HG03135 (cell line): ENCODE data around the gene SPDYE2B.
"Not testable (repeated sequence)": the region's sequence is repeated elsewhere in the genome, so short reads cannot be mapped to it uniquely, and the experiment has no call there.

ENCODE experiments used
- ATAC-seq: cut with Tn5 transposase; IDR thresholded peaks from one replicate; pipeline ENCODE4 v1.9.1; 2021; ENCODE audit warnings: mild to moderate bottlenecking, moderate library complexity; ENCODE audit not compliant: unreplicated experiment

The SPDYE2B gene, protein sequence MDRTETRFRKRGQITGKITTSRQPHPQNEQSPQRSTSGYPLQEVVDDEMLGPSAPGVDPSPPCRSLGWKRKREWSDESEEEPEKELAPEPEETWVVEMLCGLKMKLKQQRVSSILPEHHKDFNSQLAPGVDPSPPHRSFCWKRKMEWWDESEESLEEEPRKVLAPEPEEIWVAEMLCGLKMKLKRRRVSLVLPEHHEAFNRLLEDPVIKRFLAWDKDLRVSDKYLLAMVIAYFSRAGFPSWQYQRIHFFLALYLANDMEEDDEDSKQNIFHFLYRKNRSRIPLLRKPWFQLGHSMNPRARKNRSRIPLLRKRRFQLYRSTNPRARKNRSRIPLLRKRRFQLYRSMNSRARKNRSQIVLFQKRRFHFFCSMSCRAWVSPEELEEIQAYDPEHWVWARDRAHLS

DNA sequence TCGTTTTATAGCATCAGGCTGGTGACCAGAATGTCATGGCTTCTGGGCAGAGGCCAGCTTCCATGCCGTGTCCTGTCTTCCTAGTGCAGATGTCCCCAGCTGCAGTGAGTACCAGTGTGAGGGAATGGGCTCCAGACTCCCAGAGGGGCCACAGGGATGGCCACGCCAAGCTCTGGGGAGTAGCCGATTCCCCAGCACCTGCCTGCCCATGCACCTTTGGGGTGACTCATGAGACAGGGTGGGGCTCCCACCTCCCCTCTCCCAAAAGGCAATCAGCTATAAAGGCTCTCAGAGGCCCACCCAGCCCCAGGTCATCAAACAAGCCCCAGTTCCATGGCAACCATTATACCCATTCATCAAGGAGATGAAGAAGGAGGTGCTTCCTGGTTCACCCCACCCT is at the start of gene SPDYE2B:
SPDYE2B (plus strand) TSS at position 396 of the 400 bp plus-strand sequence. CDS start 2,030 bp downstream, outside the sequence.
- ATAC-seq: not testable (repeated sequence)

DNA sequence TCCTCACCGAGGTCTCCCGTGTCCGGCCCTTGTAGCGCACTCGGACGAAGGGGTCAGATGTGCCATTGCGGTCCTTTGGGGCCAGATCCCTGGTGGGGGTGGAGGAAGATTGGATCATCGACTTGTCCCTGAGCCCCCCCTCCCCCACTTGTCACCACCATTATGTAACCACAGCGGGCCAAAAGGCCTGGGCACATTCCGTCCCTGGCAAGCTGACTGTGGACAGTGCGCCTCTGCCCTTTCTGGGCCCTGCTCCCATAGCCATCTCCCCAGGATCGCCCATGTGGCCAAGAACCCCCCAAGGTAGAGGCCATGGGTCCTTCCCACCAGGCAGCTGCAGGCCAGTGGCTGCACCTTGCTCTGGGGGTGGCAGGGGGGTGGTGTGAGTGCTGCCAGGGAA is 47.8 kb upstream of the SPDYE2B start:
- not testable (repeated sequence) for ATAC-seq

GRCh38 chr7:102604431-102605145 is 45.5 kb upstream of the SPDYE2B start:
- ATAC-seq: not testable (repeated sequence)

GRCh38 chr7:102606848-102607247 is 43.3 kb upstream of the SPDYE2B start:
- ATAC-seq: not testable (repeated sequence)

DNA sequence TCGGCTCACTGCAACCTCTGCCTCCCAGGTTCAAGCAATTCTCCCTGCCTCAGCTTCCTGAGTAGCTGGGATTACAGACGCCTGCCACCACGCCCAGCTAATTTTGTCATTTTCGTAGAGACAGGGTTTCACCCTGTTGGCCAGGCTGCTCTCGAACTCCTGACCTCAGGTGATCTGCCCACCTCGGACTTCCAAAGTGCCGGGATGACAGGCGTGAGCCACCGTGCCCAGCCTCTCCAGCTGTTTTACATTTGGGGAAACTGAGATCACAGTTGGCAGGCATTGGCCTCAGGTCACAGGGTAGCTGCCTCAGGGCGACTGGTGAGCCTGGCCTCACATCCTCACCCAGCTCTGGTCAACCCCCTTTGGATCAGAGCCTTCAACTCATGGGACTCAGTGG is 40.4 kb upstream of the SPDYE2B start:
- not testable (repeated sequence) for ATAC-seq

DNA sequence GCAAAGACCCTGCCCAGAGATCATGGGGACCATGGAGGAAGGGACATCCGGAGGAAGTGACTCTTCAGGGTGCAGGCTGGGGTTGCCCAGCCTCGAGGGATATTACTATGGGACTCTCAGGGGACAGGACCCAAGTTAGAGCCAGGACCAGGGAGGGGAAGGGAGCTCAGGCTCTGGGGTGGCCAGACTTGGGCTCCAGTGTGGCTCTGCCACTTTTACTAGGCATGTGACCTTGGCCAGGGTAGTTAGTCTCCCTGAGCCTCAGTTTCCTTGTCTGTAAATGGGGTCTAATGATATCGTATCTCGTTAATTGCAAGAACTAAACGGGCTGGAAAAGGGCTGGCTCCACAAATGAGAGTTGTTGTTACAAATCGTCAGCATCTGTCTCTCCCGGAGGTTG is 39.7 kb upstream of the SPDYE2B start:
- not testable (repeated sequence) for ATAC-seq

- ATAC-seq: peak; percentile 35
Measured at GRCh38 chr7:102611013-102611674, 39.0 kb upstream of the SPDYE2B start.

DNA sequence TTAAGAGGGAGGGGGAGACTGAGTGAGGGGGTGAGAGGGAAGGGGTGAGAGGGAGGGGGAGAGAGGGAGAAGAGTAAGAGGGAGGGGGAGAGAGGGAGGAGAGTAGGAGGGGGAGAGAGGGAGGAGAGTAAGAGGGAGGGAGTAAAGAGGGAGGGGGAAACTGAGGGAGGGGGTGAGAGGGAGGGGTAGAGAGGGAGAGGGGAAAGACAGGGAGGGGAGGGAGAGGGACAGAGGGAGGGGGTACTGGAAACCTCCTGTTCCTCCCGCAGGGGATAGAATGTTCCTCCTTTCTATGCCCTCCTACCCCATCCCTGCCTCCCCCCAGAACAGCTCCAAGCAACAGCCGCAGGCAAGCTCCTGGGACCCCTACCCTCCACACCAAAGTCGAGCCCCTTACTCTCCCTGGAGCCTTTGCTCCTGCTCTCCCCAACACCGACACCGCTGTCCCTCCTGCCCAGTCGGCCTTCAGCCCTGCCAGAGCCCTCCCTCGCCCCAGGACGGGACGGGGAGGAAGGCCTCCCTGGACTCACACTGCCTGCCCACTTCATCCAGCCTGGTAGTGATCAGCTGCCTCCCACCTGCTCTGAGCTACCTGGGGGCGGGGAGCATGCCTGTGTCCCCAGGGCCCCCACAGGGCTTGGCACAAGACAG is 38.3 kb upstream of the SPDYE2B start:
- not testable (repeated sequence) for ATAC-seq

DNA sequence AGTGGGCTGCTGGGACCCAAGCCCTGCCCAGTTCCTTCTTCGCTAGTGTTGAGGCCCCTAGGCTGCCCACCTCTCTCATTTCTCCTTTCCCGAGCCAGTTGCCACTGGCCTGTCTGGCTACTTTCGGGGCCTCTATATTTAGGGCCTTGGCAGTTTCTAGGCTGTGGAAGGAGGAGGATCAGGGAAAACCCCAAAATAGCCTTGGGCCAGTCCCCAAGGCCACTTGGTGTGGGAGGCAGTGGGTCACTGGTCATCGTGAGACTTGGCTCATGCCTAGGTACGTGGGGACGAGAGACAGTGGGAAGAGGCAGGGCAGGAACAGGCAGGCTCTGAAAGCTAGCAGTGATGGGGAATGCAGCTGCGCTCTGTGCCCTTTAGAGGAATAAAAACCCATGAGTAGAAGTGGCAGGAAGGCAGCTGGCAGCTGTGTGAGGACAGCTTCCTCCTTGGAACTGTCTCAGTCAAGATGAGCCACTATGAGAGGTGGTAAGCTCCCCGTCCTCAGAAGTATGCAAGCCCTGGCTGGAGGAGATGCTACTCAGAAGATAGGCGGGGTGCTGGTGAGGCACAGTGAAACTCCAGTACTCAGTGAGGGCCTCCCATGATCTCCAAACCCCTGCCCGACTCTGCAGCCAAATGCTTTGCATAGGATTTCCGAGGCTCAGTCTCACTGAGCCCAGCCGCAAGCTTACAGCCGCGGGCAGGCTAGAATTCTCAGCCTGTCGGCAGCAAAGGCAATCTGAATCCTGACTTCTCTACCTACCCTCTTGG is 36.4 kb upstream of the SPDYE2B start:
- peak; percentile 53 for ATAC-seq

- ATAC-seq: peak; percentile 15
Measured at GRCh38 chr7:102614346-102614697, 35.8 kb upstream of the SPDYE2B start.

- ATAC-seq: not testable (repeated sequence)
Measured at GRCh38 chr7:102614873-102615272, 35.2 kb upstream of the SPDYE2B start.

DNA sequence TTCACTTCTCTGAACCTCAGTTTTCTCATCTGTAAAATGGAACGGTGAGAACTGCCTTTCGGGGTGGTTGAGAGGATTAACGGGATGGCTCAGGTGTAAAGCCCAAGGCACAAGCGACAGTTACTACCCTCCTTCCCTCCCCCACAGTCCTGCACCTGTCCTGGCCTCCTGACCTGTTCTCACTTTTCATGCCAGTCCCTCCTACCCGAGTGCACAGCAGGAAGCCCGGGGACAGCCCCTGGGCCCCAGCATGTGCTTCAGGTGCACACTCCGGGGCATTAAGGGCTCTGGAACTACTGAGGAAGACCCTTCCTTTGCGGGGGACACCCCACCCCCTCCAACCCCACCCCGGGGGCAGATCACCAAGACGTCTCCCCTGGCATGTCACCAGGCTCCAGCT is 34.2 kb upstream of the SPDYE2B start:
- ATAC-seq: not testable (repeated sequence)

- peak; percentile 72 for ATAC-seq
Measured at GRCh38 chr7:102616507-102617125, 33.5 kb upstream of the SPDYE2B start, which contains the start of gene RASA4. RASA4 (minus strand) TSS chr7:102616756; CDS start chr7:102616689, 67 bp downstream.

GRCh38 chr7:102618122-102618521 is 32.0 kb upstream of the SPDYE2B start:
- ATAC-seq: not testable (repeated sequence)

- not testable (repeated sequence) for ATAC-seq
Measured at GRCh38 chr7:102627271-102627904, 22.7 kb upstream of the SPDYE2B start.

DNA sequence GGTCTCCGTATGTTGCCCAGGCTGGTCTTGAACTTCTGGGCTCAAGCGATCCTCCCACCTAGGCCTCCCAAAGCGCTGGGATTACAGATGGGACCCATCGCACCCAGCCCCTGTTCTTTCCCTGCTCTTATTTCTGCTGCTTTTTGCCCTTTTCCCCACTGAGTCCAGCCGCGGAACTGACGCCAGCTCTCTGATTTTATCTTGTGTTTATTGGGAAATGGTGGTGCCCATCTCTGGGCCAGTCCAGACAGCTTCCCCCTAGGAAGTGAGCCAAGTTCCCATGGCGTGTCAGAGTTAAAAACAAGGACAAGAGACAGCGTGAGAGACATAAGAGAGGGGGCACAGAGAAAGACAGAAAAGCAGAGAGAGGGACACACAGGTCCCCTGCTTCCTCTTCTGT is 19.5 kb upstream of the SPDYE2B start:
- ATAC-seq: not testable (repeated sequence)

- ATAC-seq: not testable (repeated sequence)
Measured at GRCh38 chr7:102634299-102634698, 15.8 kb upstream of the SPDYE2B start.

DNA sequence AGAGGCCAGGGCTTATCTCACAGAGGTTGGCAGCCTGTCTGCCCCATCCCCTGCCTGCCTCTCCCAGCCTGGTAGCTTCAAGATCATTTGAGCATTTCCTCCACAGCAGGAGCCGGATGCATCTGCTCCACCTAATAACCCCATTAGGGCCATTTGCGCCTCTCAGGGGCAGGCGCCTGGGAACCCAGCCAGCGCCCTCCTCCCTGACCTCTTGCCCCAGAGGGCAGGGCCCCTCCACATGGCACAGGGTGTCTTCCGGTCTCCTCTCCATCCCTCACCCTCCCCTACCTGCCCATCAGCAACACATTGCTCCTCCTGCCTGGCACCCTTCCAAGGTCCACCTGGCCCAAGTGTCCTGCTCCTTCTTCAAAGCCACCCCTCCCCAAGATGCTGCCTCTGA is 14.8 kb upstream of the SPDYE2B start:
- ATAC-seq: not testable (repeated sequence)

DNA sequence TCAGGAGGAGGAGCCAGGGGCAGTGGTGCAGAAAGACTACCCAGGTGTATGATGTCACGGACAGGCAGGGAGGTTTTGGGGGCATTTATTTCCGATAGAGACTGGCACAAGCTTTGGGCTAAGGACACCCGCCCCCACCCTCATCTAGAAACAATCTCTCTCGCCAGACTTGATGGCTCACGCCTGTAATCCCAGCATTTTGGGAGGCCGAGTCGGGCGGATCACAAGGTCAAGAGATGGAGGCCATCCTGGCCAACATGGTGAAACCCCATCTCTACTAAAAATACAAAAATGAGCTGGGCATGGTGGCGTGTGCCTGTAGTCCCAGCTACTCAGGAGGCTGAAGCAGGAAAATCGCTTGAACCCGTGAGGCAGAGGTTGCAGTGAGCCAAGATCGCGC is 13.2 kb upstream of the SPDYE2B start:
- not testable (repeated sequence) for ATAC-seq
